GM12872 (cell line): ENCODE results near the gene OSBP2.

ENCODE experiments used
- CTCF ChIP-seq: IDR thresholded peaks from 3 replicates; pipeline ENCODE4 v1.5.1; 2011; ENCODE audit warnings: low read depth, mild to moderate bottlenecking, low read length, moderate library complexity; ENCODE audit not compliant: insufficient read depth

OSBP2 gene

GRCh38 chr22:30869667-30870395 is 175.2 kb downstream of the OSBP2 start:
- TF ChIP-seq CTCF = no peak

DNA sequence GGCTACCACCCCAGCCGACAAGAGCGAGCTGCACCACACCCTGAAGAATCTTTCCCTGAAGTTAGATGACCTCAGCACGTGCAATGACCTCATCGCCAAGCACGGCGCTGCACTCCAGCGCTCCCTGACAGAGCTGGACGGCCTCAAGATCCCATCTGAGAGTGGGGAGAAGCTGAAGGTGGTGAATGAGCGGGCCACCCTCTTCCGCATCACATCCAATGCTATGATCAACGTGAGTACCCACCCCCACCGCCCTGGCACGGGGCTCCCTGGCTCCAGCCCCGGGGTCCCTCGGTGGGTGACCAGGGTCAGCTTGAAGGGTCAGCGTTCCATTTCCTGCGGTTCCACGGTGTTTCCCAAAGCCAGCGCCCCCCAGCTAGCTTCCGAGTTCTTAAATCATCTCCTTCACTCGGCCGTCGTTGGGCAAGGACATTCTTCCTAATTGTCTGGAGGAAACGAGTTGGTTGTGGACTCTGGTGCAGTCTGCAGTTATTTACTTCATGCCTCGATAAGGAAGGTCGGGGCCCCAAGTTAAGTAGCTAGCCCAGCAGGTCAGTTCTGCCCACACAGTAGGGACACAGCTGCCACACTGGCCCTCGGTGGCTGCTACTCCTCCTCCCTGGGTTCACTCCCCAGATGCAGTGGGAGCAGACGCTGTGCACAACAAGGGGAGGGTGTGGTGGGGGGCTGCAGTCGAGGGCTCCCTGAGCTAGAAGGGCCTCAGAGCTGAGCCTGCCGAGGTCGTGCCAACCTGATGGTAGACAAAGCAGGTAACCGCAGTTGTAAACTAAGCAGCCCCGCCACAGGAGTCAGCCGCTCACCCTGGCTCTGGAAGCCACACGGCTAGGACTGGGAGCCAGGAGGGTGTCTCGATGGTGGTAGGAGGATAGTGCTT is 176.0 kb downstream of the OSBP2 start:
- no peak for TF ChIP-seq CTCF

- no peak for TF ChIP-seq CTCF
These were observed 177.0 kb downstream of the OSBP2 start for GRCh38 chr22:30871391-30872284.

DNA sequence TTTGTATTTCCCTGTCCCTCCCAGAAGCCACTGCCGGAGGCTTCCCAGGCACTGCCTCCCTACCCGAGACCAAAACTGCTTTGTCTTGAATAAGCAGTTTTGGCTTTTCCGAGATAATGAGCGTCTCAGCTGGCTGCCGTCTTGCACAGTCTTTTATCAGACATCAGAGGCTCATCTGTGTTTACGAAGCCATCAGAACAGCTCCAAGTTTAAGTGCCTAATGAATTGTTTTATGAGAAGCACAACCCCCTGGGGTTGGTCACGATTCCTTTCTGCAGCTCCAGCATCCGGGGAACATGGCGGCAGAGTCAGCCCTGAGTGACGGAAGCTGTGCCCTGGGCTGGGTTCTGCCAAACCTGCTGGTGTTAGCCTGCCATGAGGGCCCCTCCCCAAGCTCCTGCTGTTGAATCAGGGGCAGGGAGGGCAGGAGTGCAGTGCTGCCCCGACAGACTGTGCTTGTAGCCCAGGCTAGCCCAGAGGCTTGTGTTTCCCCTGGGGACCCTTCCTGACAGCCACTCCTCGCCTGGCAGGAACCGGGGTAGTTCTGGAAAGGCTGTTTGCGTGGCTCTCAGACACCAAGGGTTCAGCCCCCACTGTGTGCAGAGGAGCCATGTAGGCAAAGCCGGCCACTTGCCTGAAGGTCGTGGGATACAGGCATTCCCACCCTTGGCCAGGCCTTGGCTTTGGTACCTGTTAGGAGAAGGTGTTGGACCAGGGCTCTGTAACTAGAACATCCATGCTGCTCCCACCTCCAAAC is 177.8 kb downstream of the OSBP2 start:
- no peak for TF ChIP-seq CTCF

- no peak for TF ChIP-seq CTCF
These were observed 178.5 kb downstream of the OSBP2 start for GRCh38 chr22:30873086-30873650.

DNA sequence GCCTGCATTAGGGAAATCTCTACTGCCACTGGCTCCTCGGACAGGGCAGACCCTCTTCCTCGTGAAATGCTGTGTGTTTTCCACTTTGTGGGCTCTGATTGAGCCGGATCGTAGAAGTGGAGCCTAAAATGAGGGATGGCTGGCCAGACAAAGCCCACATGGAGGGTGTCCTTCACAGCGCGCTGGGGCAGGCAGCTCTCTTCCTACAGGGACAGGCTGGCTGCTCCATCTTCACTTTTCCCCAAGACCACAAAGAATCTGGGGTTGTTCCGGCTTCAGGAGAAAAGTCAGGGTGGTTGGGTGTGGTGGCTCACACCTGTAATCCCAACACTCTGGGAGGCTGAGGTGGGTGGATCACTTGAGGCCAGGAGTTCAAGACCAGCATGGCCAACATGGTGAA is 179.0 kb downstream of the OSBP2 start:
- no peak for TF ChIP-seq CTCF
